ENCODE measurements around the gene GRIK2. TPM values are rescaled to one million over a fixed set of nuclear protein-coding genes. Genes with fewer than 3 reads are reported as not detected.

The GRIK2 gene
- total and polyA plus RNA-seq, 5 donors from 2014 or later = not detected

- H3K36me3 Mint-ChIP-seq = no peaks in the 10 kb centered on the region
- H3K27ac Mint-ChIP-seq = no peak overlapping the region
- no peaks in the 10 kb centered on the region for H3K27me3 ChIP-seq (ENCODE audit: control insufficient read depth, insufficient read depth, low read length)
- H3K4me3 Mint-ChIP-seq = no peak overlapping the region
- DNase-seq (no peak), ATAC-seq (ENCODE audit: low read depth in 2 of 2) (no peak)
- H3K27me3 Mint-ChIP-seq = no peaks in the 10 kb centered on the region
- no peaks in the 10 kb centered on the region for H3K4me1 Mint-ChIP-seq
- no peaks in the 10 kb centered on the region for H3K36me3 ChIP-seq (ENCODE audit: control insufficient read depth, insufficient read depth, low read length)
- H3K27ac ChIP-seq (ENCODE audit: insufficient read depth, low read length, poor library complexity, severe bottlenecking) = no peak overlapping the region
- H3K4me1 ChIP-seq (ENCODE audit: control insufficient read depth, insufficient read depth, low read length, poor library complexity, severe bottlenecking) = no peaks in the 10 kb centered on the region
- no peaks in the 10 kb centered on the region for H3K9me3 ChIP-seq (ENCODE audit: control insufficient read depth in 2 of 2, low read length in 2 of 2)
- no peak overlapping the region for H3K4me3 ChIP-seq (ENCODE audit: low read depth, low read length)
- peaks cover 0 to 17% (median 2%) of the 10 kb centered on the region in 7 donors for H3K9me3 Mint-ChIP-seq
Observed at GRCh38 chr6:102038964-102039363, 645.5 kb downstream of the GRIK2 start.

- no peak for ATAC-seq (ENCODE audit: low read depth in 2 of 2)
- no peaks in the 10 kb centered on the region for H3K9me3 ChIP-seq (ENCODE audit: control insufficient read depth in 2 of 2, low read length in 2 of 2)
- no peaks in the 10 kb centered on the region for H3K27me3 ChIP-seq (ENCODE audit: control insufficient read depth, insufficient read depth, low read length)
- H3K4me1 ChIP-seq (ENCODE audit: control insufficient read depth, insufficient read depth, low read length, poor library complexity, severe bottlenecking) = no peaks in the 10 kb centered on the region
- Mint-ChIP-seq H3K36me3 (no peaks in the 10 kb centered on the region), H3K27ac (no peak overlapping the region), H3K27me3 (no peaks in the 10 kb centered on the region), H3K9me3 (peaks cover 0 to 17% (median 2%) of the 10 kb centered on the region in 7 donors), H3K4me3 (no peak overlapping the region), H3K4me1 (no peaks in the 10 kb centered on the region)
- DNase-seq = no peak
- no peak overlapping the region for H3K27ac ChIP-seq (ENCODE audit: insufficient read depth, low read length, poor library complexity, severe bottlenecking)
- H3K36me3 ChIP-seq (ENCODE audit: control insufficient read depth, insufficient read depth, low read length) = no peaks in the 10 kb centered on the region
- H3K4me3 ChIP-seq (ENCODE audit: low read depth, low read length) = no peak overlapping the region
Observed at GRCh38 chr6:102039441-102039840, 645.9 kb downstream of the GRIK2 start.

GRCh38 chr6:102051001-102051400 is 657.5 kb downstream of the GRIK2 start:
- Histone ChIP-seq H3K27me3 (ENCODE audit: control insufficient read depth, insufficient read depth, low read length) (no peaks in the 10 kb centered on the region), H3K27ac (ENCODE audit: insufficient read depth, low read length, poor library complexity, severe bottlenecking) (no peak overlapping the region), H3K36me3 (ENCODE audit: control insufficient read depth, insufficient read depth, low read length) (no peaks in the 10 kb centered on the region), H3K4me1 (ENCODE audit: control insufficient read depth, insufficient read depth, low read length, poor library complexity, severe bottlenecking) (no peaks in the 10 kb centered on the region), H3K4me3 (ENCODE audit: low read depth, low read length) (no peak overlapping the region), H3K9me3 (ENCODE audit: control insufficient read depth in 2 of 2, low read length in 2 of 2) (no peaks in the 10 kb centered on the region)
- ATAC-seq (ENCODE audit: low read depth in 2 of 2) (no peak), DNase-seq (no peak)
- Mint-ChIP-seq H3K27me3 (peaks cover 5% of the 10 kb centered on the region), H3K9me3 (peaks cover 0 to 19% (median 6%) of the 10 kb centered on the region in 7 donors), H3K27ac (no peak overlapping the region), H3K4me1 (no peaks in the 10 kb centered on the region), H3K4me3 (no peak overlapping the region), H3K36me3 (no peaks in the 10 kb centered on the region)

- peaks cover 0 to 15% (median 3%) of the 10 kb centered on the region in 7 donors for H3K9me3 Mint-ChIP-seq
- no peaks in the 10 kb centered on the region for H3K4me1 ChIP-seq (ENCODE audit: control insufficient read depth, insufficient read depth, low read length, poor library complexity, severe bottlenecking)
- no peak overlapping the region for H3K4me3 Mint-ChIP-seq
Observed at GRCh38 chr6:102051720-102052119, 658.2 kb downstream of the GRIK2 start.

GRCh38 chr6:102064142-102064541 is 670.6 kb downstream of the GRIK2 start:
- no peaks in the 10 kb centered on the region for H3K36me3 ChIP-seq (ENCODE audit: control insufficient read depth, insufficient read depth, low read length)
- no peaks in the 10 kb centered on the region for H3K4me1 Mint-ChIP-seq
- ATAC-seq (ENCODE audit: low read depth in 2 of 2) = no peak
- H3K27me3 ChIP-seq (ENCODE audit: control insufficient read depth, insufficient read depth, low read length) = no peaks in the 10 kb centered on the region
- H3K27ac Mint-ChIP-seq = no peak overlapping the region
- no peaks in the 10 kb centered on the region for H3K4me1 ChIP-seq (ENCODE audit: control insufficient read depth, insufficient read depth, low read length, poor library complexity, severe bottlenecking)
- no peak overlapping the region for H3K27ac ChIP-seq (ENCODE audit: insufficient read depth, low read length, poor library complexity, severe bottlenecking)
- peaks cover 0 to 5% (median 3%) of the 10 kb centered on the region in 7 donors for H3K9me3 Mint-ChIP-seq
- H3K4me3 Mint-ChIP-seq = peak overlapping the region in 1 of 4 donors; percentile 62
- no peak overlapping the region for H3K4me3 ChIP-seq (ENCODE audit: low read depth, low read length)
- H3K36me3 Mint-ChIP-seq = no peaks in the 10 kb centered on the region
- H3K9me3 ChIP-seq (ENCODE audit: control insufficient read depth in 2 of 2, low read length in 2 of 2) = no peaks in the 10 kb centered on the region
- H3K27me3 Mint-ChIP-seq = no peaks in the 10 kb centered on the region
- no peak for DNase-seq

More at GRCh38 chr6:102051720-102052119, 658.2 kb downstream of the GRIK2 start:
- Histone ChIP-seq H3K4me3 (ENCODE audit: low read depth, low read length) (no peak overlapping the region), H3K27ac (ENCODE audit: insufficient read depth, low read length, poor library complexity, severe bottlenecking) (no peak overlapping the region), H3K27me3 (ENCODE audit: control insufficient read depth, insufficient read depth, low read length) (no peaks in the 10 kb centered on the region), H3K36me3 (ENCODE audit: control insufficient read depth, insufficient read depth, low read length) (no peaks in the 10 kb centered on the region), H3K9me3 (ENCODE audit: control insufficient read depth in 2 of 2, low read length in 2 of 2) (no peaks in the 10 kb centered on the region)
- DNase-seq (no peak), ATAC-seq (ENCODE audit: low read depth in 2 of 2) (no peak)
- H3K27me3 Mint-ChIP-seq = peaks cover 5% of the 10 kb centered on the region
- H3K36me3 Mint-ChIP-seq = no peaks in the 10 kb centered on the region
- H3K4me1 Mint-ChIP-seq = no peaks in the 10 kb centered on the region
- H3K27ac Mint-ChIP-seq = no peak overlapping the region

GRCh38 chr6:102066301-102066700 is 672.8 kb downstream of the GRIK2 start:
- Histone ChIP-seq H3K4me1 (ENCODE audit: control insufficient read depth, insufficient read depth, low read length, poor library complexity, severe bottlenecking) (no peaks in the 10 kb centered on the region), H3K4me3 (ENCODE audit: low read depth, low read length) (no peak overlapping the region), H3K27me3 (ENCODE audit: control insufficient read depth, insufficient read depth, low read length) (no peaks in the 10 kb centered on the region), H3K9me3 (ENCODE audit: control insufficient read depth in 2 of 2, low read length in 2 of 2) (no peaks in the 10 kb centered on the region), H3K27ac (ENCODE audit: insufficient read depth, low read length, poor library complexity, severe bottlenecking) (no peak overlapping the region), H3K36me3 (ENCODE audit: control insufficient read depth, insufficient read depth, low read length) (no peaks in the 10 kb centered on the region)
- no peaks in the 10 kb centered on the region for H3K27me3 Mint-ChIP-seq
- H3K36me3 Mint-ChIP-seq = no peaks in the 10 kb centered on the region
- no peak overlapping the region for H3K4me3 Mint-ChIP-seq
- H3K27ac Mint-ChIP-seq = no peak overlapping the region
- peaks cover 0 to 6% (median 2%) of the 10 kb centered on the region in 7 donors for H3K9me3 Mint-ChIP-seq
- no peak for DNase-seq
- no peaks in the 10 kb centered on the region for H3K4me1 Mint-ChIP-seq
- ATAC-seq (ENCODE audit: low read depth in 2 of 2) = no peak

- Mint-ChIP-seq H3K27me3 (no peaks in the 10 kb centered on the region), H3K36me3 (no peaks in the 10 kb centered on the region), H3K9me3 (peaks cover 1 to 9% (median 5%) of the 10 kb centered on the region in 7 donors), H3K27ac (no peak overlapping the region), H3K4me1 (no peaks in the 10 kb centered on the region), H3K4me3 (no peak overlapping the region)
- Histone ChIP-seq H3K4me1 (ENCODE audit: control insufficient read depth, insufficient read depth, low read length, poor library complexity, severe bottlenecking) (no peaks in the 10 kb centered on the region), H3K4me3 (ENCODE audit: low read depth, low read length) (no peak overlapping the region), H3K36me3 (ENCODE audit: control insufficient read depth, insufficient read depth, low read length) (no peaks in the 10 kb centered on the region), H3K27me3 (ENCODE audit: control insufficient read depth, insufficient read depth, low read length) (no peaks in the 10 kb centered on the region), H3K9me3 (ENCODE audit: control insufficient read depth in 2 of 2, low read length in 2 of 2) (no peaks in the 10 kb centered on the region), H3K27ac (ENCODE audit: insufficient read depth, low read length, poor library complexity, severe bottlenecking) (no peak overlapping the region)
- DNase-seq = no peak
- ATAC-seq (ENCODE audit: low read depth in 2 of 2) = no peak
Observed at GRCh38 chr6:102068349-102068929, 674.9 kb downstream of the GRIK2 start.

GRCh38 chr6:102075539-102075938 is 682.0 kb downstream of the GRIK2 start:
- Histone ChIP-seq H3K36me3 (ENCODE audit: control insufficient read depth, insufficient read depth, low read length) (no peaks in the 10 kb centered on the region), H3K9me3 (ENCODE audit: control insufficient read depth in 2 of 2, low read length in 2 of 2) (peaks cover 0 to 8% of the 10 kb centered on the region in 2 experiments), H3K4me1 (ENCODE audit: control insufficient read depth, insufficient read depth, low read length, poor library complexity, severe bottlenecking) (no peaks in the 10 kb centered on the region), H3K27me3 (ENCODE audit: control insufficient read depth, insufficient read depth, low read length) (no peaks in the 10 kb centered on the region), H3K27ac (ENCODE audit: insufficient read depth, low read length, poor library complexity, severe bottlenecking) (no peak overlapping the region), H3K4me3 (ENCODE audit: low read depth, low read length) (no peak overlapping the region)
- H3K4me3 Mint-ChIP-seq = no peak overlapping the region
- H3K36me3 Mint-ChIP-seq = no peaks in the 10 kb centered on the region
- H3K4me1 Mint-ChIP-seq = no peaks in the 10 kb centered on the region
- no peak for DNase-seq
- H3K27me3 Mint-ChIP-seq = no peaks in the 10 kb centered on the region
- H3K9me3 Mint-ChIP-seq = peaks cover 1 to 20% (median 10%) of the 10 kb centered on the region in 7 donors
- no peak for ATAC-seq (ENCODE audit: low read depth in 2 of 2)
- no peak overlapping the region for H3K27ac Mint-ChIP-seq

Data from CD4-positive, CD25-positive, alpha-beta regulatory T cell (primary cell).